ENCODE results near the gene CCT8. TPM values are rescaled to one million over a fixed set of nuclear protein-coding genes. Genes with fewer than 3 reads are reported as not detected.

Gene CCT8
- total RNA-seq (2014; rRNA removed; shearing (Covaris generic)) (148 and 151 TPM in 2 replicates), polyA plus RNA-seq (2016; fragmentation: Nextera tagmentation; extraction: Ambion mirVana) (153 and 154 TPM in 2 replicates)

GRCh38 chr21:29073222-29074006 lies at the start of gene CCT8:
TSS of gene CCT8 (minus strand) at chr21:29073648. CDS start at chr21:29073590, 58 bp downstream.
- Histone ChIP-seq H4K20me1 (ENCODE audit: insufficient read depth) (peaks cover 20% of the 10 kb centered on the region), H3K27ac (peak within 1 kb of the TSS; percentile 92), H3K4me2 (ENCODE audit: unreplicated experiment) (peak within 1 kb of the TSS; percentile 96), H3K9ac (peak within 1 kb of the TSS; percentile 98), H3K36me3 (ENCODE audit: low read depth) (peaks cover 17% of the 10 kb centered on the region), H3F3A (ENCODE audit: insufficient read depth) (peaks cover 13% of the 10 kb centered on the region), H3K9me2 (ENCODE audit: insufficient read depth) (no peaks in the 10 kb centered on the region), H3K9me3 (ENCODE audit: low read depth) (no peaks in the 10 kb centered on the region), H3K4me1 (ENCODE audit: insufficient read depth) (peaks cover 25% of the 10 kb centered on the region), H3K79me2 (ENCODE audit: insufficient read depth) (peaks cover 50% of the 10 kb centered on the region), H2AFZ (peak within 1 kb of the TSS; percentile 97), H3K27me3 (replicated peaks; ENCODE audit: insufficient read depth) (no peaks in the 10 kb centered on the region), H3K4me3 (peak within 1 kb of the TSS; percentile 97)
- in situ Hi-C loops (cut with MboI), result no loop called here
- DNase-seq, result peak; percentile 100
- 1 to 2% methylated on average over 62 of the region's 62 CpGs for WGBS, 2 experiments (ENCODE audit: low coverage in 1 of 2, low lambda C conversion rate in 2 of 2, missing lambda C conversion rate in 2 of 2)
- TF ChIP-seq EZH2phosphoT487 (IDR thresholded peaks at IDR 0.05; ENCODE audit: insufficient read depth, low read depth) (no peak), EZH2 (IDR thresholded peaks at IDR 0.05; ENCODE audit: insufficient read depth, poor library complexity, severe bottlenecking) (no peak)

- in situ Hi-C loops (cut with MboI), result no loop called here
- no peak overlapping the region for H3K27ac ChIP-seq
- H3K9me2 ChIP-seq (ENCODE audit: insufficient read depth), result no peaks in the 10 kb centered on the region
- H4K20me1 ChIP-seq (ENCODE audit: insufficient read depth), result no peaks in the 10 kb centered on the region
- H2AFZ ChIP-seq, result no peak overlapping the region
- no peak overlapping the region for H3K4me2 ChIP-seq (ENCODE audit: unreplicated experiment)
- 76 to 87% methylated on average over 1 of the region's 1 CpG for WGBS, 2 experiments (ENCODE audit: low coverage in 1 of 2, low lambda C conversion rate in 2 of 2, missing lambda C conversion rate in 2 of 2)
- TF ChIP-seq EZH2phosphoT487 (IDR thresholded peaks at IDR 0.05; ENCODE audit: insufficient read depth, low read depth) (no peak), EZH2 (IDR thresholded peaks at IDR 0.05; ENCODE audit: insufficient read depth, poor library complexity, severe bottlenecking) (no peak)
- H3K79me2 ChIP-seq (ENCODE audit: insufficient read depth), result no peaks in the 10 kb centered on the region
- H3K9me3 ChIP-seq (ENCODE audit: low read depth), result no peaks in the 10 kb centered on the region
- no peak overlapping the region for H3K4me3 ChIP-seq
- no peaks in the 10 kb centered on the region for H3F3A ChIP-seq (ENCODE audit: insufficient read depth)
- H3K4me1 ChIP-seq (ENCODE audit: insufficient read depth), result no peaks in the 10 kb centered on the region
- H3K9ac ChIP-seq, result no peak overlapping the region
- no peaks in the 10 kb centered on the region for H3K27me3 ChIP-seq (replicated peaks; ENCODE audit: insufficient read depth)
- H3K36me3 ChIP-seq (ENCODE audit: low read depth), result no peaks in the 10 kb centered on the region
- no peak for DNase-seq
These were observed 48.3 kb upstream of the CCT8 start for GRCh38 chr21:29121759-29122158.

GRCh38 chr21:29117372-29117955 lies 44.0 kb upstream of the CCT8 start:
- Histone ChIP-seq H3K4me1 (ENCODE audit: insufficient read depth) (peaks cover 11% of the 10 kb centered on the region), H3K27me3 (replicated peaks; ENCODE audit: insufficient read depth) (no peaks in the 10 kb centered on the region), H3K79me2 (ENCODE audit: insufficient read depth) (no peaks in the 10 kb centered on the region), H3K9me3 (ENCODE audit: low read depth) (no peaks in the 10 kb centered on the region), H2AFZ (no peak overlapping the region), H3F3A (ENCODE audit: insufficient read depth) (no peaks in the 10 kb centered on the region), H3K27ac (no peak overlapping the region), H3K4me2 (ENCODE audit: unreplicated experiment) (no peak overlapping the region), H3K9ac (no peak overlapping the region), H3K4me3 (no peak overlapping the region), H3K9me2 (ENCODE audit: insufficient read depth) (no peaks in the 10 kb centered on the region), H4K20me1 (ENCODE audit: insufficient read depth) (no peaks in the 10 kb centered on the region), H3K36me3 (ENCODE audit: low read depth) (no peaks in the 10 kb centered on the region)
- in situ Hi-C loops (cut with MboI), result no loop called here
- no peak for TF ChIP-seq EZH2phosphoT487 (IDR thresholded peaks at IDR 0.05; ENCODE audit: insufficient read depth, low read depth)
- no peak for TF ChIP-seq EZH2 (IDR thresholded peaks at IDR 0.05; ENCODE audit: insufficient read depth, poor library complexity, severe bottlenecking)
- DNase-seq, result no peak
- WGBS, 2 experiments (ENCODE audit: low coverage in 1 of 2, low lambda C conversion rate in 2 of 2, missing lambda C conversion rate in 2 of 2), result 75 to 83% methylated on average over 3 of the region's 3 CpGs

GRCh38 chr21:29115899-29116298 lies 42.5 kb upstream of the CCT8 start:
- Histone ChIP-seq H3K4me2 (ENCODE audit: unreplicated experiment) (no peak overlapping the region), H3K36me3 (ENCODE audit: low read depth) (no peaks in the 10 kb centered on the region), H3K9ac (no peak overlapping the region), H3K9me3 (ENCODE audit: low read depth) (no peaks in the 10 kb centered on the region), H2AFZ (no peak overlapping the region), H3K4me3 (no peak overlapping the region), H3K27me3 (replicated peaks; ENCODE audit: insufficient read depth) (no peaks in the 10 kb centered on the region), H3K27ac (no peak overlapping the region), H3K9me2 (ENCODE audit: insufficient read depth) (no peaks in the 10 kb centered on the region), H3F3A (ENCODE audit: insufficient read depth) (no peaks in the 10 kb centered on the region), H3K79me2 (ENCODE audit: insufficient read depth) (no peaks in the 10 kb centered on the region), H4K20me1 (ENCODE audit: insufficient read depth) (no peaks in the 10 kb centered on the region), H3K4me1 (ENCODE audit: insufficient read depth) (peaks cover 11% of the 10 kb centered on the region)
- no peak for DNase-seq
- TF ChIP-seq EZH2 (IDR thresholded peaks at IDR 0.05; ENCODE audit: insufficient read depth, poor library complexity, severe bottlenecking) (no peak), EZH2phosphoT487 (IDR thresholded peaks at IDR 0.05; ENCODE audit: insufficient read depth, low read depth) (no peak)
- 93 to 98% methylated on average over 8 of the region's 8 CpGs for WGBS, 2 experiments (ENCODE audit: low coverage in 1 of 2, low lambda C conversion rate in 2 of 2, missing lambda C conversion rate in 2 of 2)
- in situ Hi-C loops (cut with MboI), result no loop called here
